H9 (cell line): Measurements from ENCODE around the gene EVI2A. TPM values are rescaled to one million over a fixed set of nuclear protein-coding genes. Genes with fewer than 3 reads are reported as not detected.

Experiments used
- DNase-seq: peaks from one replicate; pipeline ENCODE4 v3.0.0-alpha.2; 2017
- H2AFZ ChIP-seq: one replicate; pipeline ENCODE4 v1.6.1; 2013; ENCODE audit warnings: mild to moderate bottlenecking, low read length, control low read depth, moderate library complexity
- H2AK5ac ChIP-seq: 2 replicates; pipeline ENCODE4 v1.6.1; 2013; ENCODE audit warnings: low read length, control low read depth, mixed read lengths; ENCODE audit not compliant: insufficient read length
- H2BK120ac ChIP-seq: one replicate; pipeline ENCODE4 v1.6.1; 2013; ENCODE audit warnings: low read depth, mild to moderate bottlenecking, low read length, control low read depth, inconsistent platforms; ENCODE audit not compliant: poor library complexity, severe bottlenecking
- H2BK12ac ChIP-seq: 2 replicates; pipeline ENCODE4 v1.6.1; 2013; ENCODE audit warnings: low read length, control low read depth, mixed read lengths, low read depth; ENCODE audit not compliant: insufficient read length
- H2BK15ac ChIP-seq: 2 replicates; pipeline ENCODE4 v1.6.1; 2013; ENCODE audit warnings: low read depth, low read length, control low read depth
- H2BK20ac ChIP-seq: one replicate; pipeline ENCODE4 v1.6.1; 2013; ENCODE audit warnings: low read depth, mild to moderate bottlenecking, low read length, control low read depth, inconsistent platforms; ENCODE audit not compliant: poor library complexity, severe bottlenecking
- H2BK5ac ChIP-seq: 2 replicates; pipeline ENCODE4 v1.6.1; 2013; ENCODE audit warnings: low read length, control low read depth, mixed read lengths; ENCODE audit not compliant: insufficient read length
- H3K14ac ChIP-seq: 2 replicates; pipeline ENCODE4 v1.6.1; 2013; ENCODE audit warnings: low read length, control low read depth; ENCODE audit not compliant: insufficient read depth
- H3K18ac ChIP-seq: 2 replicates; pipeline ENCODE4 v1.6.1; 2013; ENCODE audit warnings: low read depth, mild to moderate bottlenecking, mixed read lengths, low read length, control low read depth; ENCODE audit not compliant: insufficient read length
- H3K23ac ChIP-seq: 2 replicates; pipeline ENCODE4 v1.6.1; 2013; ENCODE audit warnings: low read length, control low read depth, mixed read lengths, low read depth; ENCODE audit not compliant: insufficient read length
- H3K23me2 ChIP-seq: 2 replicates; pipeline ENCODE4 v1.6.1; 2013; ENCODE audit warnings: low read depth, mild to moderate bottlenecking, mixed read lengths, low read length, control low read depth; ENCODE audit not compliant: insufficient read length, poor library complexity, severe bottlenecking
- H3K27ac ChIP-seq: 2 replicates; pipeline ENCODE4 v1.5.1; 2013; ENCODE audit warnings: low read length, control low read depth, mixed read lengths, low read depth; ENCODE audit not compliant: insufficient read length
- H3K27me3 ChIP-seq: 2 replicates; pipeline ENCODE4 v1.6.1; 2013; ENCODE audit warnings: low read length, control low read depth, inconsistent platforms; ENCODE audit not compliant: insufficient read depth
- H3K4ac ChIP-seq: 2 replicates; pipeline ENCODE4 v1.6.1; 2013; ENCODE audit warnings: low read depth, mild to moderate bottlenecking, control low read depth, inconsistent platforms, low read length, moderate library complexity
- H3K4me1 ChIP-seq: 2 replicates; pipeline ENCODE4 v1.6.1; 2013; ENCODE audit warnings: low read length, control low read depth, inconsistent platforms; ENCODE audit not compliant: insufficient read depth
- H3K4me2 ChIP-seq: 2 replicates; pipeline ENCODE4 v1.6.1; 2013; ENCODE audit warnings: low read length, control low read depth, mixed read lengths; ENCODE audit not compliant: insufficient read length, insufficient read depth
- H3K56ac ChIP-seq: 2 replicates; pipeline ENCODE4 v1.6.1; 2013; ENCODE audit warnings: low read depth, mild to moderate bottlenecking, mixed read lengths, low read length, control low read depth; ENCODE audit not compliant: insufficient read length
- H3K79me1 ChIP-seq: 2 replicates; pipeline ENCODE4 v1.6.1; 2013; ENCODE audit warnings: low read depth, mild to moderate bottlenecking, moderate library complexity, low read length, control low read depth, inconsistent platforms; ENCODE audit not compliant: insufficient read depth, poor library complexity, severe bottlenecking
- H3K79me2 ChIP-seq: 2 replicates; pipeline ENCODE4 v1.6.1; 2013; ENCODE audit warnings: low read length, control low read depth, inconsistent platforms; ENCODE audit not compliant: insufficient read depth
- H3K9ac ChIP-seq: 2 replicates; pipeline ENCODE4 v1.6.1; 2013; ENCODE audit warnings: low read length, control low read depth, mixed read lengths; ENCODE audit not compliant: insufficient read length; ENCODE audit errors: extremely low read depth
- H3K9me3 ChIP-seq: one replicate; pipeline ENCODE4 v1.6.1; 2013; ENCODE audit warnings: low read depth, low read length, inconsistent platforms; ENCODE audit not compliant: control insufficient read depth
- H3T11ph ChIP-seq: one replicate; pipeline ENCODE4 v1.6.1; 2013; ENCODE audit warnings: mild to moderate bottlenecking, low read length, control low read depth, inconsistent platforms
- H4K20me1 ChIP-seq: one replicate; pipeline ENCODE4 v1.6.1; 2013; ENCODE audit not compliant: control insufficient read depth, insufficient read length, insufficient read depth
- H4K5ac ChIP-seq: 2 replicates; pipeline ENCODE4 v1.6.1; 2013; ENCODE audit warnings: low read depth, mild to moderate bottlenecking, mixed read lengths, low read length, control low read depth; ENCODE audit not compliant: insufficient read length
- H4K8ac ChIP-seq: replicated peaks from 2 replicates; pipeline ENCODE4 v1.6.1; 2013; ENCODE audit warnings: low read length, control low read depth, mixed read lengths, low read depth; ENCODE audit not compliant: insufficient read length
- H4K91ac ChIP-seq: 2 replicates; pipeline ENCODE4 v1.6.1; 2013; ENCODE audit warnings: low read depth, mild to moderate bottlenecking, moderate library complexity, mixed read lengths, low read length, control low read depth; ENCODE audit not compliant: insufficient read length
- H3K27ac Mint-ChIP-seq, 3 experiments: 2 replicates in 2 of 3; 3 replicates in 1 of 3; pipeline ENCODE4 v1.8.0; 2020 to 2021; ENCODE audit warnings: mixed read lengths in 3 of 3, mild to moderate bottlenecking in 1 of 3, moderate library complexity in 1 of 3
- H3K27me3 Mint-ChIP-seq: 2 replicates; pipeline ENCODE4 v1.8.0; 2021; ENCODE audit warnings: low read depth, mild to moderate bottlenecking, moderate library complexity, mixed read lengths
- H3K36me3 Mint-ChIP-seq, 3 experiments: 2 replicates in 2 of 3; 3 replicates in 1 of 3; pipeline ENCODE4 v1.8.0; 2020 to 2021; ENCODE audit warnings: low read depth in 3 of 3, mixed read lengths in 3 of 3; ENCODE audit not compliant: insufficient read depth in 1 of 3
- H3K4me1 Mint-ChIP-seq, 2 experiments: 2 replicates each; pipeline ENCODE4 v1.8.0; 2020; ENCODE audit warnings: mixed read lengths in 2 of 2
- H3K4me3 Mint-ChIP-seq, 2 experiments: 2 replicates in 1 of 2; 3 replicates in 1 of 2; pipeline ENCODE4 v1.8.0; 2020 to 2021; ENCODE audit warnings: mild to moderate bottlenecking in 2 of 2, mixed read lengths in 2 of 2, moderate library complexity in 1 of 2
- H3K9me3 Mint-ChIP-seq, 2 experiments: 2 replicates in 1 of 2; 3 replicates in 1 of 2; pipeline ENCODE4 v1.8.0; 2020; ENCODE audit warnings: mild to moderate bottlenecking in 2 of 2, mixed read lengths in 2 of 2, moderate library complexity in 1 of 2
- whole genome bisulfite sequencing: extraction: QIAGEN DNeasy Blood & Tissue Kit; methylation state at CpG from one replicate; pipeline ENCODE4 v1.1.7; 2013; ENCODE audit warnings: missing lambda C conversion rate, low lambda C conversion rate, mixed read lengths; ENCODE audit not compliant: insufficient read length; ENCODE audit errors: extremely low coverage; 5-methylcytosine and 5-hydroxymethylcytosine counted together
- total RNA-seq: library from RNA; stranded (reverse); gene quantifications from 2 replicates; pipeline ENCODE4 v1.2.1, GENCODE V29; 2021
- TF ChIP-seq, protein P1 (sequence below): fragments of 200-600 bp; sonication (generic); conservative IDR thresholded peaks from 3 replicates; pipeline ENCODE4 v1.8.0; 2021; ENCODE audit warnings: antibody characterized with exemption, mild to moderate bottlenecking

EVI2A gene
- total RNA-seq, 1 experiment from 2014 or later, result not detected

DNA sequence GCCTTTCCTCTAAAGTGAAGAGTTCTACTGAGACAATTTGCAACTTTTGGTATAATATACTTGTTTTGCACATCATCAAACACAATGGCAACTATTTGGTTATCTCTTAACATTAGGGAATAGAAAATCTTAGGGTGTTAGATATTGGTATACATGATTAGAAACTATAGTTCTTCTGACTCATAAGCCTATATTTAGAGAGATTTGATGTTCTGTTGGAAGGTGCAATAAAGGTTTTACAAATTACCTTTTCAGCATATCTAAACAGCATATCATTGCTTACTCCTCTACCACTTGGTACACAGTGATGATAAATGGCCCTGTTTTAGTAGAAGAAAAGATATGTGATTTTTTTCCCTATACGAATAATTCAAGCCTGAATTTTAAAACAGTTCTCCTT is 13.8 kb downstream of the EVI2A start:
- DNase-seq, result no peak
- Histone ChIP-seq H3K18ac (no peak overlapping the region), H3K4ac (no peak overlapping the region), H2BK20ac (no peak overlapping the region), H3K56ac (no peak overlapping the region), H2BK5ac (no peak overlapping the region), H3K27me3 (no peaks in the 10 kb centered on the region), H3K79me1 (no peaks in the 10 kb centered on the region), H3T11ph (no peak overlapping the region), H3K23ac (no peak overlapping the region), H2AFZ (no peak overlapping the region), H4K20me1 (no peaks in the 10 kb centered on the region), H2AK5ac (no peak overlapping the region), H3K4me1 (no peaks in the 10 kb centered on the region), H2BK15ac (no peak overlapping the region), H3K4me2 (no peak overlapping the region), H4K91ac (no peak overlapping the region), H3K23me2 (no peaks in the 10 kb centered on the region), H3K9ac (no peak overlapping the region), H2BK120ac (no peak overlapping the region), H3K14ac (no peak overlapping the region), H3K9me3 (no peaks in the 10 kb centered on the region), H4K8ac (no peak overlapping the region), H3K79me2 (no peaks in the 10 kb centered on the region), H2BK12ac (no peak overlapping the region), H3K27ac (no peak overlapping the region), H4K5ac (no peak overlapping the region)
- Mint-ChIP-seq H3K27me3 (no peaks in the 10 kb centered on the region), H3K4me3 (no peak overlapping the region), H3K36me3 (peaks cover 0 to 2% (median 0%) of the 10 kb centered on the region in 3 experiments; a peak in 1 of 7 replicates), H3K9me3 (no peaks in the 10 kb centered on the region), H3K27ac (no peak overlapping the region), H3K4me1 (peaks cover 3 to 9% of the 10 kb centered on the region in 2 experiments)
- TF ChIP-seq, protein P1, sequence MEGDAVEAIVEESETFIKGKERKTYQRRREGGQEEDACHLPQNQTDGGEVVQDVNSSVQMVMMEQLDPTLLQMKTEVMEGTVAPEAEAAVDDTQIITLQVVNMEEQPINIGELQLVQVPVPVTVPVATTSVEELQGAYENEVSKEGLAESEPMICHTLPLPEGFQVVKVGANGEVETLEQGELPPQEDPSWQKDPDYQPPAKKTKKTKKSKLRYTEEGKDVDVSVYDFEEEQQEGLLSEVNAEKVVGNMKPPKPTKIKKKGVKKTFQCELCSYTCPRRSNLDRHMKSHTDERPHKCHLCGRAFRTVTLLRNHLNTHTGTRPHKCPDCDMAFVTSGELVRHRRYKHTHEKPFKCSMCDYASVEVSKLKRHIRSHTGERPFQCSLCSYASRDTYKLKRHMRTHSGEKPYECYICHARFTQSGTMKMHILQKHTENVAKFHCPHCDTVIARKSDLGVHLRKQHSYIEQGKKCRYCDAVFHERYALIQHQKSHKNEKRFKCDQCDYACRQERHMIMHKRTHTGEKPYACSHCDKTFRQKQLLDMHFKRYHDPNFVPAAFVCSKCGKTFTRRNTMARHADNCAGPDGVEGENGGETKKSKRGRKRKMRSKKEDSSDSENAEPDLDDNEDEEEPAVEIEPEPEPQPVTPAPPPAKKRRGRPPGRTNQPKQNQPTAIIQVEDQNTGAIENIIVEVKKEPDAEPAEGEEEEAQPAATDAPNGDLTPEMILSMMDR, result no peak
- no CpG with 5 or more reads among the region's 1 CpG for WGBS
